Astrocyte of the spinal cord (primary cell): ENCODE data around the gene NMUR1.

Experiments
- DNase-seq: peaks from one replicate; pipeline ENCODE4 v3.0.0; 2011; ENCODE audit warnings: low read depth, low spot score
- H3K4me3 ChIP-seq: 2 replicates; pipeline ENCODE4 v1.5.1; 2011; ENCODE audit warnings: low read depth, mild to moderate bottlenecking, low read length, moderate library complexity
- in situ Hi-C: cut with HindIII; loops from 2 replicates; pipeline ENCODE4 v1.10.0; 2017; ENCODE audit warnings: low sequenced_read_pairs
- TF ChIP-seq, protein P1 (sequence below): IDR thresholded peaks from 2 replicates; pipeline ENCODE4 v1.5.1; 2012; ENCODE audit warnings: low read depth, mild to moderate bottlenecking, low read length, inconsistent platforms

NMUR1 gene

DNA sequence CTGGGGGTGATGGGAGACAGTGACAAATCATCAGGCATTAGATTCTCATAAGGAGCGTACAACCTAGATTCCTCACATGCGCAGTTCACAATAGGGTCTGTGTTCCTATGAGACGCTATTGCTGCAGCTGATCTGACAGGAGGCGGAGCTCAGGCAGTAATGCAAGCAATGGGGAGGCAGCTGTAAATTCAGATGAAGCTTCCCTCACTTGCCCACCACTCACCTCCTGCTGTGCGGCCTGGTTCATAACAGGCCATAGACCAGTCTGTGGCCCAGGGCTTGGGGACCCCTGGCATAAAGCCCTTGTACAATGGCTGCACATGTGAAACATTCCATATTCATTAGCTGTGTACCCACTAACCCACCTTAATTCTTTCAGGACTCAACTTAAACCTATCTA lies 18.0 kb downstream of the NMUR1 start:
- in situ Hi-C loops = no loop called here
- DNase-seq = no peak
- TF ChIP-seq, protein P1, sequence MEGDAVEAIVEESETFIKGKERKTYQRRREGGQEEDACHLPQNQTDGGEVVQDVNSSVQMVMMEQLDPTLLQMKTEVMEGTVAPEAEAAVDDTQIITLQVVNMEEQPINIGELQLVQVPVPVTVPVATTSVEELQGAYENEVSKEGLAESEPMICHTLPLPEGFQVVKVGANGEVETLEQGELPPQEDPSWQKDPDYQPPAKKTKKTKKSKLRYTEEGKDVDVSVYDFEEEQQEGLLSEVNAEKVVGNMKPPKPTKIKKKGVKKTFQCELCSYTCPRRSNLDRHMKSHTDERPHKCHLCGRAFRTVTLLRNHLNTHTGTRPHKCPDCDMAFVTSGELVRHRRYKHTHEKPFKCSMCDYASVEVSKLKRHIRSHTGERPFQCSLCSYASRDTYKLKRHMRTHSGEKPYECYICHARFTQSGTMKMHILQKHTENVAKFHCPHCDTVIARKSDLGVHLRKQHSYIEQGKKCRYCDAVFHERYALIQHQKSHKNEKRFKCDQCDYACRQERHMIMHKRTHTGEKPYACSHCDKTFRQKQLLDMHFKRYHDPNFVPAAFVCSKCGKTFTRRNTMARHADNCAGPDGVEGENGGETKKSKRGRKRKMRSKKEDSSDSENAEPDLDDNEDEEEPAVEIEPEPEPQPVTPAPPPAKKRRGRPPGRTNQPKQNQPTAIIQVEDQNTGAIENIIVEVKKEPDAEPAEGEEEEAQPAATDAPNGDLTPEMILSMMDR = no peak

DNA sequence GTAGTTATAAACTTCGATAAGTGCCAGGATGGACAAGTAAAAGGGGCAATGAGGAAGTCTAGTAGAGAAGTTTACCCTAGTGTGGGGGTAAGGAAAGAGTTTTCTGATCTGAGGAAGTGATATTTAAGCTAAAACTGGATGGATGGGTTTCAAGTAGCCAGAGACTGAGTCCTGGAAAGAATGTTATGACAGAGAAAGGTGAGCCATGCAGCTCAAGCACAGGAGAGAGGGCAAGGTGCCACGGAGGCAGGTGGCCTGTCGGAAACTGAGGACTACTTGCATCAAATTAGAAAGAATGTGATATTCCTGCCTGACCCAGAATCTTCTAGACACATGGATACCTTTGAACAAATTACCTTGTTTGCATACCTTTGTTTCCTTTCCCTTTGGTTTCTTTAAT lies 26.5 kb downstream of the NMUR1 start:
- TF ChIP-seq, protein P1 = no peak
- in situ Hi-C loops = no loop called here
- no peak overlapping the region for H3K4me3 ChIP-seq
- DNase-seq = no peak

More for the DNA sequence above, 18.0 kb downstream of the NMUR1 start:
- H3K4me3 ChIP-seq = no peak overlapping the region

DNA sequence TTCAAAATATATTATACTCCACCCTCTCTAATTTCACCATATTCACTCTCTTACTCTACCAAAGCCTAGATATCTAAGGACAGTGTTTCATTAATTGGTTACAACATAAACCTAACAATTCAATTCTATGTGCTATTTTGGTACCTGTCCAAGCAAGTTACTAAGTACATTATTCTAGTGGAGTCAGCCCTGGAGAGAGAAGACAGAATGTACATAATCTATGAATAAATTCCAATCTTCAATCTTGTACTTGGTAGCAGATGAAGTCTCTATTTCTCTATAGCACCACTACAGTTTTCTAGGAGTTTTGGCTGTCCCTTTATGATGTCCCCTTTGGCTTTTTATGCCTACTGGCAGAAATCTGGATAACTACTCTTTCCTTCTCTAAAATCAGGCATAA lies 27.6 kb downstream of the NMUR1 start:
- TF ChIP-seq, protein P1 = no peak
- no peak overlapping the region for H3K4me3 ChIP-seq
- DNase-seq = no peak
- in situ Hi-C loops = no loop called here

DNA sequence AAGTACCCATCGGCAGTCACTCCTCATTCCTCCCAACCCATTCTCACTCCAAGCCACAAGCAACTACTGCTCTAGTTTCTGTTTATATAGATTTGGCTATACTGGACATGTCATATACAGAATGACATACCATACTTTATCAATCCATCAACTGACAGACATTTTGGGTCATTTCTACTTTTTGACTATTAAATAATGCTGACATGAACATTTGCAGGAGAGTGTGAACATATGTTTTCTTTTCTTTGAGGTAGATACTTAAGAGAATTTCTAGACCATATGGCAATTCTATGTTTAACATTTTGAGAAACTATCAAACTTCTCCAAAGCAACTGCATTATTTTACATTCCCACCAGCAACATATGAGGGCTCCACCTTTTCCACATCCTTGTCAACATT lies 32.6 kb downstream of the NMUR1 start:
- no peak for DNase-seq
- H3K4me3 ChIP-seq = no peak overlapping the region
- in situ Hi-C loops = no loop called here
- TF ChIP-seq, protein P1 = no peak

DNA sequence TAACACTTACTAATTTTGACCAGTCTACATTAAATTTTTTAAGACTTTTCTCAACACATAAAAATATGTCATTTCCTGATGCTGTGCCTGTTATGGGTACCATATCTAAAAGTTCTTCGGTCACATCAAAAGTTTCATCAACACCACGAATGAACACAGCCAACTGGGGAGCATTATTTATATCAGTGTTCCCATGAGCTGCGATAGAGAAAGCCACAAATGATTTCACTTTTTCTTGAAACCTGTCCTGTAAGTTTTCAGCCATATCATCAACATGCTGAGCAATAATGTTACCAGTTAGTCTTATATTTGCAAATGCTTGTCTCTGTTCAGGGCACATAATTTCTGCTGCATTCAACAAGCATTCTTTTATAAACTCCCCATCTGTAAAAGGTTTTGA lies 35.6 kb downstream of the NMUR1 start:
- in situ Hi-C loops = no loop called here
- DNase-seq = no peak
- H3K4me3 ChIP-seq = no peak overlapping the region
- TF ChIP-seq, protein P1 = no peak

DNA sequence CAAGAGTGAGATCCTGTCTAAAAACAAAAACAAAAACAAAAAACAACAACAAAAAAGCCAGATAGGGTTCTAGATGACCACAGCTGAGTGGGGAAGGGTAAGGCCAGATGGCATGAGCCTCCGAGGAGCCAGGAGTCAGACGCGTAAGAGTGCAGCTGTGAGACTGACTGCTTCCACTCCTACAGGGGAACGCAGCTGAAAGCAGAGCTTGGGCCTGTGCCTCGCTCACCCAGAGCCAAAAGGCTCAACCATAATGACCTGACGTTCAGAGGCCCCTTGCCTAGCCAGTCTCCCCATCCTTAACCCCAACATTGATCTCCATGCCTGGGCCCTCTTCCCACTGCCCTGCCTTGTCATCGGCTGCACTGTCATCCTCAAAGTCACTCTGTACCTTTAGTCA lies 39.4 kb downstream of the NMUR1 start:
- in situ Hi-C loops = no loop called here
- no peak overlapping the region for H3K4me3 ChIP-seq
- TF ChIP-seq, protein P1 = no peak
- no peak for DNase-seq

DNA sequence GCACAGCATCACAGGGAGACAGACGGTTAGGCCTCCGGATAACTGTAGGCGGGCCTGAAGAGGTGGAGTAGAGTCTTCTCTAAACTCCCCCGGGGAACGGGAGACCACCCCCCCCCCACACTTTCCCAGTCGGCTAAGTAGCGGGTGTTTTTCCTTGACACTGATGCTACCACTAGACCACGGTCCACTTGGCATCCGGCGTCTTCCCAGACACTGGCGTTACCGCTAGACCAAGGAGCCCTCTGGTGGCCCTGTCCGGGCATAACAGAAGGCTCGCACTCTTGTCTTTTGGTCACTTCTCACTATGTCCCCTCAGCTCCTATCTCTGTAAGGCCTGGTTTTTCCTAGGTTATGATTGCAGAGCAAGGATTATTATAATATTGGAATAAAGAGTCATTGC lies 40.3 kb downstream of the NMUR1 start:
- DNase-seq = no peak
- H3K4me3 ChIP-seq = no peak overlapping the region
- in situ Hi-C loops = no loop called here
- TF ChIP-seq, protein P1 = peak; percentile 34
